ENCODE data around the gene ELL2.

ELL2 gene

DNA sequence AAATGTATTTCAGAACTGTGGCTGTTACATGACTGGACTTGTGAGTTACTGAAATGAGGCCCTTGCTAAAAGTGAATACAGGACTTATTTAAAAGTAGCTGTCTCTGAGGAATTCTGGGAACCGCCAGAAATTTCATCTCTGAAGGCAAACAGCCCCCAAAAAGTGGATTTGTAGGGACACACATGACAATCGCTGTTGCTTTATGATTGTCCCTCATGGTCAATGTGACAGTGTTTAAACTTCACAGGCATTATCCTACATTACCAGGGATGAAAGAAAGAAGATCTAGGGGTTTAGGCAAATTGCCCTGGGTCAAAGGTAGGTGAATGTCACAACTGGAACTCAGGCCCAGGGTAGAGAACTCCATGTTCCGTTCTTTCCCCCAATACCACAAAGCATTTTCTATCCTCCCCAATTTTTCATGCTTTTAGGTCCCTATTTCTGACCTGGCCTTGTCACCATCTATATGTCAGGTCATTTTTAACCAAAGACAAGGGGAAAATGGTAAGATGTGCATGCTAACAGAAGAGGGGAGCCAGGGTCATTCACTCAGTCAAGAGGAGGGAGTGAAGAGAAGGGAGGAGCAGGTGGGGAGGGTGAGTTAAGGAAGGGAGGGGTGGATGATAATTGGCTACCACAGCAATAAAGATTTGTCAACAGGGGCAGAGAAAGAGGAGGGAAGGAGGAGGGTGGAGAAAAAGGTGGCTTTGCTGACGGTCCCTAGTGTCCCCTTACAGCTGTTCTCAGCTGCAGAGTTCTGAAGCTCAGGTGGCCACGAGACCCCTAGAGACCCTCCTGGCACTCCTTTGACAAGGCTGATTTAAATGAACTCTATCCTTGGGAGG is 81.3 kb downstream of the ELL2 start:
- DNase-seq (ENCODE audit: low read depth) = no peak

DNA sequence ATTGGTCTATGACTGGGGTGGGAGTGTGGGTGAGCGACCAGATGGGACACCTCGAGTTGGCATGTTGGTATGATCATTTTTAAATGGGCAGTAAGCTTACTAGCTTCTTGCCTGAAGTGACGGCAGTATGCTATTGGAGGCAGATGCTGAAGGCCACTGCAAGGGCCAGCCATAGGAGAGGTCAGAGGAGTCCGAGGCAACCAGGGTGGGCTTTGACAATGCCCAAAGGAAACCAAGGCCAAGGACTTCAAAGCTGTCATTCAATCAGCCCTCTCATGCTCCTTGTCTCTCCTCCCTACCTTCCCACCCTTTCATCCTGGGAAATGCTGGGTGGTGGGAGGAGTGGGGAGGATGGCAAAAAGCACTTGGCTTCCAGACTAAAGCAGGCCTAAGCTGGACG is 82.0 kb downstream of the ELL2 start:
- no peak for DNase-seq (ENCODE audit: low read depth)

DNA sequence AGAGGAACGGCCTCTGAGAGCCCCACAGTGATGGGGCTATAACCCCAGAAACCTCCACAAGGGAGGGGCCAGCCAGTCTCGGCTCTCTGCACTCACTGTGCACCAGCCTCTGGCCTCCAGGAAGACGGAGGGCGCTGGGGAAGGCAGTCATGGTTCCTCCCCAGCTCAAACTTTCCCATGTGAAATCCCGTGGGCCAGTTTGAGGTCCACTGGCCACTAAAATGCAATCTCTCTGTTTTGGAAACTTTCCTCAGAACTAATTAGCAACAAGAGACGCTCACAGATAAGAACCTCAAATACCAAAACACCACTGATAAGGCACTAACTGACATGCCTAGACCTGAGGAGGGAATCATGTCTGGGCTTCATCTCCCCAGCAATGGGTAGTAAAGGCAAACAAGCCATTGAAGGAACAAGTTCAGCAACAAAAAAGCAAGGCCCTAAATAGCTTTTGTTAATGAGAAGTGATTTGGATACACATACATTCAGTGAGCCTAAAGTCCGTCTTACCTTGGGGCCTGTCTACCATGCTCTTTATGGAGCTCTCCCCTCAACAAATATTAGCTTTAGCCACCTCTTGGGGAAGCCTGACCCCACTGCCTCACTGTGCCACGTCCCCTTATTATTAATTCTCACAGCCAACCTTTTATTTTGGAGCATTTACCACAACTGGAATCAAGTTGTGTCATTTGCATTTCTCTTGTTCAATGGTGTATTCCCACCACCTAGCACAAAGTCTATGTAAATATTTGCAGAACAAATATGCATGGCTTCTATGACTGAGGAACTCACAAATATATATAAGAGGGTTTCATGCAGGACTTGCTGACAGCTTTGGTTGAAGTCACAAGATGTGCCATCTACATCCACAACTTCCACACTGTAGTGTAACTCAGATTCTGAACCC is 83.0 kb downstream of the ELL2 start:
- no peak for DNase-seq (ENCODE audit: low read depth)

DNA sequence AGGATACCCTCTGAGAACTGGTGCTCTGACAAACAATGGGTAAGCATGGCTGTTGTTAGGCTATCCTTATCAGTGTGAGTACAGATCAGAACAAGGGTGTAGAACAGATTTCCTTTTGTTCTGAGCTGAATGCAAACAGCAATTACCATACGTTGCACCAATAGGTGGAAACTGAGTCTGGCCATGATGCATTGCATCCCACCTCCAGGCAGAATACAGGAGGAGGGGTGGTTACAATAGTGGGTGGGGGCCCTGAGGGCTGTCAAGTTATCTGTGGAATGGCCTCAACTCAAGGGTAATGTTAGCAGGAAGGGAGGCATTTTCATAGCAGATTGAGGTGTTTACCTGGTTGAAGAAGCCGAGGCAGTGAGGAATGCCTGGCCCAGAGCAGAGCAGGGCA is 84.9 kb downstream of the ELL2 start:
- DNase-seq (ENCODE audit: low read depth) = no peak

DNA sequence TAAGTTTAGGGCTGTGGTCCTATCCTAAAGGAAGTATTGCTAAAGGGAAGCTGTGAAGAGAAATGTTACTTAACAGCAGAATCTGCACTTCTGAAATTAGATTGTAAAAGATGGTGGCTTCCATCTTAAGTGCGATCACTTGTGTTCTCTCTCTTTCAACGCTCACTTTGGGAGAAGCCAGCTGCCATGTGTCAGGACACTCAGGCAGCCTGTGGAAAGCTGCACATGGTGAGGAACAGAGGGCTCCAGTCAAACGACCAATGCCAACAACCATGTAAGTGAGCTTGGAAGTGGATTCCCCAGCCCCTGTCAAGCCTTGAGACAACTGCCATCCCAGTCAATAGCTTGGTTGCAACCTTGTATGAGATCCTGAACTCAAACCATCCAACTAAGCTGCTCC is 87.4 kb downstream of the ELL2 start:
- no peak for DNase-seq (ENCODE audit: low read depth)

DNA sequence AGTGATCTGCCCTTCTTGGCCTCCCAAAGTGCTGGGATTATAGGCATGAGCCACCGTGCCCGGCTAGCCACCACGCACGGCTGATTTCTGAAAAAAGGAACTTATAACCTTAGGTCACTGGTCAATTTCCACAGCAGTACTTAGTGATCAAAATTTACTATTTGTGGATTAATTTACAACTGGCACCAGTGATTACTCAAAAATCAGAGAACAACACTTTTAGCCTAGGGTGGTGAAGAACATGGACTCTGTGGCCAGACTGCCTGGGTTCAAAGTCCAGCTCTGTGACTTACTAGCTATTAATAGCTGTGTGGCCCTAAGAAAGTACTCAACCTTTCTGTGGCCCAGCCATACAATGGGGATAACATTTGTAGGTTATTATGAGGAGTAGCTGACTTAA is 88.3 kb downstream of the ELL2 start:
- no peak for DNase-seq (ENCODE audit: low read depth)

DNA sequence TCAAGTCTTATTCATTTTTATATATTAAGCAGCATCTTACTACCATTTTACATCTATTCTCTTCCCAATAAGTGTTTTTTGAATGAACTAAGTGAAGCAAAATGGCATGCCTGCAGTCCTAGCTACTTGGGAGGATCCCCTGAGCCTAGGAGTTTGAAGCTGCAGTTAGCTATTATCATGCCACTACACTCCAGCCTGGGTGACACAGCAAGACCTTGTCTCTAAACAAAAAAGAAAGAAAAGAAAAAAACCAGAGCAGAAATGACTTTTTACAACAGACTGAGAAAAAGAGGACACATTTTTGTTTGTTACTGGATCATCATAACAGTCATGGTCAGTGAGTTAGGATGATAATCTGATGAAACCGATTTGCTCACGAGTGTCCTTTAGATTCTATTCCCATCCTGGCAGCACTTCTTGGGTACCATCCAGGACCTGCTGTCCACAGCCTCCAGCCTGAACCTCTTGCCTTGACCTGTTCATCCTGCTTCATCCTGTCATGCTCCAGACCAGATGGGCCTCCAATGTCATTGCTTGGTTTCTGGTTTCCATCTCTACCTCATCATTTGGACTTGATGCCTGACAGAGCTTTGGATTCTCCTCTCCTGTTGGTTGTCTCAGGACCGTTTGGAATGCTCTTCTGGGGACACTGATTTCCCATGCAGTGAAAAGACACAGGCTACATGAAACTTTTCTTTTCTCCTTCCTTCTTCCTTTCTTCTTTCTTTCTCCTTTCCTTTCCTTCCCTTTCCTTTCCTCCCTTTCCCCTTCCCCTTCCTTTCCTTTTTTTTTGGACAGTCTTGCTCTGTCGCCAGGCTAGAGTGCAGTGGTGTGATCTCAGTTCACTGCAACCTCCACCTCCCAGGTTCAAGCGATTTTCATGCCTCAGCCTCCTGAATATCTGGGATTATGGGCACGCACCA is 89.0 kb downstream of the ELL2 start:
- no peak for DNase-seq (ENCODE audit: low read depth)

DNA sequence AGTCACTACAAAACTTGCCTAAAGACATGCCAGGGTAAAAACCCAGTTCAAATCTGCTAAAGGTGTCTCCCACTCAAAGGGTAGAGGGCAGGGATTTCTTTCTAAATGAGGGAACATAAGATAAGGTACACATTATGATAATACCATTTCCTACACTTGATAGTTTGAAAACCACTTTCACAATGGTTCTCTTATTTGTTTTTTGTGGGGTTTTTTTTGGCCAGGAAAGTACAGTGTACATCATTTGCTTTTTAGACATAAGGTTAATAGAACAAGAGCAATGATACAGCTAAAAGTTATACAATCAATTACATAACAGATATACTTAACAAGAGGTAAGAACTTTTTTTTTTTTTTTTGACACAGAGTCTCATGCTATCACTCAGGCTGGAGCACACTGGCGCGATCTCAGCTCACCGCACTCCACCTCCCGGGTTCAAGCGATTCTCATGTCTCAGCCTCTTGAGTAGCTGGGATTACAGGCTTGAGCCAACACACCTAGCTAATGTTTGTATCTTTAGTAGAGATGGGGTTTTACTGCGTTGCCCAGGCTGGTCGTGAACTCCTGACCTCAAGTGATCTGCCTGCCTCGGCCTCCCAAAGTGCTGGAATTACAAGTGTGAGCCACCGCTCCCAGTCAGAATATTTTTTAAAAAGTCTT is 90.4 kb downstream of the ELL2 start:
- no peak for DNase-seq (ENCODE audit: low read depth)

DNA sequence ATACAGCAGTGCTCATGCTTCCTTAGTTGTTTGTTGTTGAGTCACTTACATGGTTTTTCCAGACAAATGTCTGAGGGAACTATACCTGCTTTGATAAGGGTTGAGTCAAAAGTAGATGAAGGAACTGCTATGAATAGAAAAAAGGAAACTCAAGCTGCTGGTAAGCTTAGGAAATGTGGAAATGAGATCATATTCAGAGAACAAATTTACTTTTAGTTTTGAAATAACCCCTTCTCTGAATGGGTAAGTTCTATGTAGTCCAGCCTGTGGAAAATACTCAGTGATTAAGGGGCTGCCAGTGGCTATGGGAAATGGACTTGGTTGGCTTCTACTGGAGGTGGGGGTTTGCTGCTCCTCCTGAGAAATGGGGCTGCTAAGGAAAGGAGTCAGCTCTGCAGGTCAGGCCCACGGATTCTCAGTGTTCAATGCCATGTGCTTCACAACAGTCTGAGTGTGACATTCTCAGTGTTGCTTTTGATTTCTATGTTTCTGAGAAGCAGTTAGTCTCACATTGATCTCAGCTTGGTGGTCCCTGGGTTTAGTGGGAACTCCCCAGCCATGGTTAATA is 91.5 kb downstream of the ELL2 start:
- peak; percentile 49 for DNase-seq (ENCODE audit: low read depth)

DNA sequence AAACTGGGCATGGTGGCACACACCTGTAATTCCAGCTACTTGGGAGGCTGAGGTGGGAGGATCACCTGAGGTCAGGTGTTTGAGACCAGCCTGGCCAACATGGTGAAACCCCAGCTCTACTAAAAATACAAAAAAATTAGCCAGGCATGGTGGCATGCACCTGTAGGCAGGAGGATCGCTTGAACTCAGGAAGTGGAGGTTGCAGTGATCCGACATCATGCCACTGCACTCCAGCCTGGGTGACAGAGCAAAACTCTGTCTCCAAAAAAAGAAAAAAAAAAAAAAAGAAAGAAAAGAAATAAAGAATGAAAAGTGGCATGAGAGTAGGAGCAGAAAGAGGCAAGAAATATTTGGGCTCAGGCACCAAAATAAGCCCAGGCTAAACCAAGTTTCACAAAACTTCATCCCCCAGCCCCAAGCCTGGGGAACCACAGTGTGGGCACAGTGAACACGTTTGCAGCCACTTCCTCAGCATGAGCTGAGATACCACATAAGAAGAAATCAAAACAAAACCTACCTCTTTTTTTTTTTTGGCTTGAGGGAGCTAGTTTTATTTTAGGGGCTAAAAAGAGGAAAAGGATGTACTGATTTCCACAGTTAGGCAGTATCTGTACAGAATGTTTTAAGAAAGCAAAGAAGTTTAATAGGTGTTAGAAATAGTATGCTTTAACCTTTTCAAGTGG is 92.3 kb downstream of the ELL2 start:
- peak; percentile 54 for DNase-seq (ENCODE audit: low read depth)

DNA sequence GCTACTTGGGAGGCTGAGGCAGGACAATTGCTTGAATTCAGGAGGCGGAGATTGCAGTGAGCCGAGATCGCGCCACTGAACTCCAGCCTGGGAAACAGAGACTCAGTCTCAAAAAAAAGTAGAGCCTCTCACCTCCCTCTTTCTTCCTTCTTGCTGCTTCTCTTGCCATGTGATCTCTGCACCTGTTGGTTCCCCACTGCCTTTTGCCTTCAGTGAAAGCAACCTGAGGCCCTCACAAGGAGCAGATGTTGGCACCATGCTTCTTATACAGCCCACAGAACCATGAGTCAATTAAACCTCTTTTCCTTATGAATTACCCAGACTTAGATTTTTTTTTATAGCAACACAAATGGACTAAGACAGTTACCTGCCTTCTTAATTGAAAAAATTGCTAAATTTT is 93.5 kb downstream of the ELL2 start:
- DNase-seq (ENCODE audit: low read depth) = no peak

DNA sequence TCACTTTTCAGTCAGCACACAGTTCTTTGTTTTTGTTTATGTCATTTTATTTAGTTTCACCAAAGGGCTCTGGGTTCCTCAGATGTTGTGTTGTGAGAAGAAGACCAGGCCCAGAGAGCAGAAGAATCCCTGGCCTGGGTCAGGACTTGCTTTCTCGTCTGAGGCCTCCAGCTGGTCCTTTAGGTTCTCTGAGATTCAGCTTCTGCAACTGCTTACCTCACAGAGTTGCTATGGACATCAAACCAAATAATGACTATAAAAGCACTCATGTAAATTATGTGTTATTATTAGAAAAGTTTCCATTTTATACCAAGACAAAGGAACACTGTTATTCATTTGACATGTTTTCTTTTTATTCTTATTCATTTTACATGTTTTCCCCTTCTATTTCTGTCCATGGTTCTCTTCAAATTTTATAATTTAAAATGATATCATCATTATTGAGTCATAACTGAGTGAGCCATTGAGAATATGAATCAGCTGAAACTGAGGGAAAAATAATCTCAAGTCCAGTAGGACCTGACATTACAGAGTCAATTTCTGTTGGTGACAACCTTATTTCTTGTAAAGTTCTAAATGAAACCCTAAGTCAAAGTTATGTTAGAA is 95.1 kb downstream of the ELL2 start:
- no peak for DNase-seq (ENCODE audit: low read depth)

DNA sequence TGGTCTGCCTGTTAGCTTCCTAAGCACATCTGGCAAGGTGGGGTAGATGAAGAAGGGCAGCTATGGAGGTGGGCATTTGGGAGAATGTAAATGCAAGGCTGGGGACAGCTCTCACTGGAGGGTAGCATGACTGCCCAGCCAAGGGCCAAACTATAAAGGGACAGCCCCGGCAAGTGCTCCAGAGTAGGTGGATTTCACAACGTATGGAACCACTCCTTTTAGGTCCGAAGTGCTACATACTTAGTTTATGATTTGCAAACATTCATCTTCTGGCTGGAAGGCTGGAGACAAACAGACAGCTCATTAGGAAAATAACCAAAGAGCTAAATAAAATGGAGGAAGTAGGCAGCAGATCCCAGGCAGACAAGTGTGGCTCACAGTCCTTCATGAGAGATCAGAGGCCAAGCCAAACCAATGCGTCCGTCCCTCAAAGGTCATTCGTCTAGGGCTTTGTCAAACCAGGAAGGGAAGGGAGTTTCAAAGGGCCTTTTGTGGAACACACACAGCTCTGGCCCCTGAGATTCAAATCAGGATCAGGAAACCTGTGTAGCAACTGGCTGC is 96.6 kb downstream of the ELL2 start:
- no peak for DNase-seq (ENCODE audit: low read depth)

DNA sequence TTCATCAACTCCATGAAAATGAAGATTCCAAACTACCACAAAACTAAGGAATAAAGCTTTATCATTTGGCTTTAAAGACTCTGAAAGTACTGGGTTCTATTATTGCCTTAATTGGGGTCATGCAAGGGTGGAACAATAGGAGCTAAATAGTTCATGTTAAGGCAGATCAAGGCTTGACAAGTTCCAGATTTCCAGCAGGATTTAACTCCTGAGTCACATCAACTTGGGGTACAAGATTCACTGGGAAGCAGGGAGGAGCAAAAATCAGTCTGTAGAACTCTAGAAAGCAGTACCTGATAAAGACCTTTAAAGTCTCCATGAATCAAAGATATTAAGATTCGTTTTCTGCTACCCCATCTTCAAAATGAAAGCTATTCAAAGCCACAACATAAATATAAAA is 97.2 kb downstream of the ELL2 start:
- no peak for DNase-seq (ENCODE audit: low read depth)

DNA sequence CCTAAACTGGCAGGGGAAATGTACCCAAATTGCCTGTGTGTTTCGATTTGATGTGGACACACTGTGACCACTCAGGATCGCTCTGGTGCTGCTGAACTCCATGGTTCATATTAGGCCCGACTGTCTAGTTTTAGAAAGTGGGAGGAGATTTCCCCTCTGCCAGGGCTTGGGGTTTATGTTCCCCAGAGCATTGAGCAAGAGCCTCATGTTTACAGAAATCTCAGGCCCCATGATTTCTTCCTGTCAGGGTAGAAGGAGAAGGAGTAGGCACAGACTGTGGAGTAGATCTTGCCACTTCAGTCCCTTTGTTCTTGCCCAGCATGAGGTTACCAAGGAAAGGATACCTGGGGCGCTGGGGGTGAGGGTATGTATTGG is 98.3 kb downstream of the ELL2 start:
- no peak for DNase-seq (ENCODE audit: low read depth)

DNA sequence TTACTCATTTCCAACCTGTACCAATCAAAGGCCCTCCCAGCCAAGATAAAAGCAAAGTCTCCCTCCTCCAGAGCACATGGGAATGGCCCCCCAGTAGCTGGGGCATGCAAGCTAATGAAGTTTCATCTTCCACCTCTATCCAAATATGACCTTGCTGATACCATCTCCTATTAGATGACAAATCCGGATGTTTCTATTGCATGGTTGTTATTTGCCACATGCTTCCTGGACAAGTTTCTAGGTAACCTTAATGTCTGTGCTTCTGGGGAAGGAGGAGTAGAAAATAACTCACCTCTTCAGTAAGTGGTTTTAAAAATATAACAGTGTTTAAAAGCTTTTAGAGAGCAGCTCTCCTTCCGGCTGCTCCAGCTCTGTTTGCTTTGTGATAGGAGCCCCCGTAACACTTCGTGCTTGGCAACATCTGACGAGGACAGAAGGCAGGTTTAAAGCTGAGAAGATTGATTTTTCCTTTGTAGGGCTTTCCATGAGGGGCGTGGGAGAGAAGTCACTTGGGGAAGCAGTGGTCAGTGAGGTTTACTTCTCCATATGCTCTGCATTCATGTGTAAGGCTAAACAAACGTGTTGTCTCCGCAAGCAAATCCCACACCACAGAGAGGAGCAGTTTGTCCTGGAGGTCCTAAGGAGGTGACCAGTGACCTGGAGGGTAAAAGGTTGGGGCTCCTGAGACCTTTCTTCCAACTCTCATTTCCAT is 98.8 kb downstream of the ELL2 start:
- DNase-seq (ENCODE audit: low read depth) = no peak

DNA sequence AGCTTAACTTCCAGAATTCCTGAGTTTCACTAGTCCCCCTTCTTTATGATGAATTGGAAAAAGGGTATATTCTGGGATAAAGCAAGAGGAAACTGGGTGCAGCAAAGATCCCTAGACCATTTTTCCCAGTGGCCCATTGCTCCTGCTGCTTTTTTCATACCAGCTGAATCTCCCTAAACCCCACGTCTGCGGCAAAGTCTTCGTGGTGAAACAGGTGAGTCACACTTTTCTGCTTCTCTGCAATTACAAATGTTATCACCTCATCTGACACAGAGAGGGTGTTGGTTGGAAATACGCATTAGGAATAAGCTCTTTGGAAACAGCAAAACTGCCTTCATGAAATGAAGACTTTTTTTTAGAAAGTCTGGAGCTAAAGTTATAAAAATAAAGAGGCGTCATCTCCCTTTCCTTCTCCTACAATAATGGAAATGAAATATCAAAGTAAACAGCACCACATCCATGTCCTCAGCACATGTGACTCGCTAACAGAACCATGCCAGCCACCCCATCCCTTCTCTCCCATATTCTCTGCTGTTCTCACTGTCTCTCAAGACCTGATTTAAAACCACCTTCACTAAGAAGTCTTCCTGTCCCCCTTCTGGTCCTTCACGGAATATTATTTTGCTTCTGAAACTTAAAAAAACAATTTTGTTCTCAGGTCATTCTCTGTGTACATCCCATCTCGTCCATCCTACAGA is 99.6 kb downstream of the ELL2 start:
- no peak for DNase-seq (ENCODE audit: low read depth)

DNA sequence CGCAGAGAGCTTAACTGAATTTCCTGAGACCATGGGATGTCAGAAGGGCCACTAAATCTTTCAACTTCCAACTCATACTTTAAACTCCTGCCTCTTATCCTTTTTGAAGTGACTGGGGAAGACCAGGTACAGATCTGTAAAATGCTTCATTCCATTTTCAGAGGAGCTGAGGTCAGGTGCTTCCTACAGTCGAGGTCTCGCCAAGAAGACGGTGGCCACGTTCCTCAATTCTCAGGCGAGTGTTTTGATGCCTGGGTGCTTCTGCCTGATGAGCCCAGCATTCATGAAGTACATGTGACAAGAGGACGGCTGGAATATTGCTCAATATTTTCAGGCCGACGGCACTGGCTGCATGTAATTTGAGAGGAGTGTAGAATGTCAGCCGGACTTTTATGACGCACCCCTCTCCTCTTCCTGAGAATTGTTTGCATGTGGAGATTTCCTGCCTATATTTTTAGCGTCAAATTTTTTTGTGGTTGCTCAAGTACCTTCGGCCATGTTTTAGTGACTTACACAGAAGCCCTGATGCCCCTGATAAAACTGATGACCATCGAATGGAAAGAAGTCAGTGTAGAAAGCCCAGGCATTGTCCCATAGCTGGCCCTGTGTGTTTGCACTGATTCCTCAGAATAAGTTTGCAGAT is 100.3 kb downstream of the ELL2 start:
- DNase-seq (ENCODE audit: low read depth) = no peak

All from activated T-cell treated with anti-CD3 and anti-CD28 coated beads for 48 hours (primary cell).